GM04504 (cell line): ENCODE data around the gene KLHDC9.
"Not testable (repeated sequence)": the region's sequence is repeated elsewhere in the genome, so short reads cannot be mapped to it uniquely, and the experiment has no call there.

Experiments
- DNase-seq: peaks from one replicate; pipeline ENCODE4 v3.0.0-alpha.2; 2012; ENCODE audit warnings: low read depth

KLHDC9 gene

DNA sequence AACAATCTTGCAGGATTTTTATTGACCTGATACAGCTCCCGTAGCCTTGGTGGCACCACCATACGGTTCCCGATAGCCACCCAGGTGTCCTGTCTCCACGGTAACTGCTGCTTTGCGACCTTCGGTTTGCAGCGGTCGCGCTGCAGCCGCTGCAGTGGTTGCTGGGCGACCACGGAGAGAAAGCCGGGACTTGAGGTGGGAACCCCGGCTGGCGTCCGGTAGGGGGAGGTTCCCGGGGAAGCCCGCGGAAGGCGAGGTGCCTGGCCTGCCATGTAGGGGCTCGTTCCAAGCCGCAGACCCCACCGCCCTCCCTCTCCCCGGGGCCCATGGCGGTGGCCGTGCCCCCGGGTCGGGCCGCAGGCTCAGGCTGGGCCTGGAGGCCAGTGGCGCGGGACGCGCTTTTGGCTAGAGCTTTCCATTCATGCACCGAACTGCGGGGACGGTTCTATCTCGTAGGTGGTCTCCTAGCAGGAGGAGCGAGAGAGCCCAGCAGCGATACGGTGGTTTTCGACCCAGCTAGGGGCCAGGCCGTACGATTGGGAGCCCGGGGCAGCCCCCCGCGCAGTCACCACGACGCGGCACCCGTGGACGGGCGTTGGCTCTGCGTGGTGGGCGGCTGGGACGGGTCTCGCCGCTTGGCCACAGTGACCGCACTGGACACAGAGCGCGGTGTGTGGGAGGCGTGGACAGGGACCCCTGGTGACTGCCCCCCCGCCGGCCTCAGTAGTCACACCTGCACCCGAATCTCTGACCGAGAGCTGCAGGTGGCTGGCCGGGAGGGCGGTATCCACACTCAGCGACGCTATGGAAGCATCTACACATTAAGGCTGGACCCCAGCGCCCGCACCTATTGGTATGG is at the start of gene KLHDC9:
Gene KLHDC9 (plus strand): TSS at position 152 of the 859 bp plus-strand sequence. CDS start 175 bp downstream, at position 327.
- DNase-seq, result no peak

DNA sequence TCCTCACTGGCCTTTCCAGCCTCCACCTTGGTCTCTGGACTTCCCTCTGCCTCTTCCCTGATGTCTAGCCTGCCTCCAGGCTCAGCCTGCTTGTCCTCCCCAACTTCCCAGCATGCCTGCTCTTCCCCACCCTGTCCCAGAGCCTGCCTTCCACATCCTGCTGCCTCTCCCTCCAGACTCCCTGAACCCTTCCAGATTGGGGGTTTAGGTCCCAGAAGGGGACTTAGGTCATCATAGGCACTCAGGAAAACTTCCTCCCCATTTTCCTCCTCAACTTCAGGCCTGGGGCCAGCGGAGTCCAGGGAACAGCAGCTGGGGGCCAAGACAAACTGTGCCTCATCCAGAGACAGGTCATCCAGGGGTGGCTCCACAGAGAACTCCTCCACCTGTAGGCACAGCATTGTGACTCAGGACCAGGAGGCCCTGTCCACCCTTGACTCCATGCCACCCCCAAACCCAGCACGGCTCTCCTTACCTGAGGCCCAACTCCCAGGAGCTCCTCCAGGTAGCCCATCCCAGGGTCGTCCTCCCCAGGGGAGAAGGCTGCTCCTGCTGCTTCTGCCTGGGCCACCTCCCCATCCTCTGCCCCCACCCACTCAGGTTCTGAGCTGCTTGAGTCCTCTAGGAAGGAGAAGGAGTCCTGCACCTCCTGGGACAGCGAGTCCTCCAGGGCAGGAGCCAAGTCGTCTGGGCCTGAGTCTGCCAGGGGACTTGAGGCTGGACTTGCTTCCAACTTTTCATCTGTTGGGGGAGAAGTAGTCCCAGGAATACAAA is 49.0 kb upstream of the KLHDC9 start:
- no peak for DNase-seq

DNA sequence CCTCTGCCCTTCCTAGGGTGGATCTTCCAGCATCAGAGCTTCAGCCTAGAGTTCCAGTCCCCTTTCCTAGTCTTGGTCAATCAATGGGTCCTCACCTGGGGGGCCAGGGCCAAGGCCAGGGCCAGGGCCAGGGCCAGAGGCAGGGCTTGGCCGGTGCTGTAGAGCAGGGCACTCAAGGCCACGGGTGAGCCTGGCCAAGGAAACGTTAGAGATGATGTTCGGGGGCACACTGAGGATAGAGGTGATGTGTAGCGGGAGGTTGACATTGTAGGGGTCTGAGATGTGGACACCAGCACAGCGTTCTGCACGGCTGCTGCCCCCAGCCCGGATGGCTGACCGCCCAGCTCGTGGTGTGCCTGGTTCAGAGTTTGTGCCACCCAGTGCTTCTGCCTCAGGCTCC is 46.9 kb upstream of the KLHDC9 start:
- no peak for DNase-seq

DNA sequence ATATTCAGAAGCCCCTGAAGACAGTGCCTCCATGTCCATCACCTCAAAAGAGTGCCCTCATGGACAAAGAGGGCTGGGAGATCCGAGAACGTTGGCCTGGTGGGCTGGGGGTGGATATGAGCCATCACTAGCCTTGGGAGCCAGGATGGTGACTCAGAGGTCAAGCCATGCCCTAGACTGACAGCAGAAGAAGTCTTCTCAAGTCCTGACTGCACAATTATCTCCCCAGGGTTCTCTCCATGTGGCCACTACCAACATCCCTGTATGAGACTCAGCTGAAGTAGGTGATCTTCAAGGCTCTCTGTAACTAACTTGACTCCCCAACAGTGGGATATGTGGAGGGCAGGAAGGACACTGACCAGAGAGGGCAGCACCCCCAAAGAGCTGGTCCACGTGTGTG is 45.3 kb upstream of the KLHDC9 start:
- no peak for DNase-seq

- DNase-seq, result no peak
Observed at GRCh38 chr1:161054232-161054631, 43.9 kb upstream of the KLHDC9 start.

DNA sequence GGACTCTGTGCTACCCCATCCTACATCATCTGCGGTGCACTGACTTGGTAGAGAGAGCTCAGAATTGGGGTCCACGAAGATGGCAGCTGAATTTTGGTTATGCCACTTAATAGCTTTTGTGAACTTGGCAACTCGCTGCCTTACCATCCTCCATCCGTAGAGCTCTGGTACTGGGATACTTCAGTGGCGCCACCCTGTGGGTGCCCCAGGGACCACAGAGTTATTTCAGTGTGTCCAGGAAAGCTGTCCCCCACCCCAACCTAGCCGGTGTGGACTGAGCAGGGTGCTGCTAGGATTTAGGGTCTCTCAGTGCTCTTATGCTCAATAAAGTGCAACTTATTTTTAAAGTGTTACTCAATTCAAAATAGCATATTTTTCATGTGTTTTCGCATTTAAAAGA is 43.4 kb upstream of the KLHDC9 start:
- no peak for DNase-seq

- DNase-seq, result no peak
Observed at GRCh38 chr1:161059293-161059692, 38.9 kb upstream of the KLHDC9 start.

- no peak for DNase-seq
Observed at GRCh38 chr1:161061419-161061818, 36.7 kb upstream of the KLHDC9 start.

DNA sequence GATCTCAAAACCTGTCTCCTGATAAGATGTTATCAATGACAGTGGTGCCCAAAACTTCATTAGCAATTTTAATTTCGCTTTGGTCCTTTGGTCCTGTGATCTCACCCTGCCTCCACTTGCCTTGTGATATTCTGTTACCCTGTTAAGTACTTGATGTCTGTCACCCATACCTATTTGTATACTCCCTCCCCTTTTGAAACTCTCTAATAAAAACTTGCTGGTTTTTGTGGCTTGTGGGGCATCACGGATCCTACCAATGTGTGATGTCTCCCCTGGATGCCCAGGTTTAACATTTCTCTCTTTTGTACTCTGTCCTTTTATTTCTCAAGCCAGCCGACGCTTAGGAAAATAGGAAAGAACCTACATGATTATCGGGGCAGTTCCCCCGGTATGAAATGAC is 34.2 kb upstream of the KLHDC9 start:
- not testable (repeated sequence) for DNase-seq

DNA sequence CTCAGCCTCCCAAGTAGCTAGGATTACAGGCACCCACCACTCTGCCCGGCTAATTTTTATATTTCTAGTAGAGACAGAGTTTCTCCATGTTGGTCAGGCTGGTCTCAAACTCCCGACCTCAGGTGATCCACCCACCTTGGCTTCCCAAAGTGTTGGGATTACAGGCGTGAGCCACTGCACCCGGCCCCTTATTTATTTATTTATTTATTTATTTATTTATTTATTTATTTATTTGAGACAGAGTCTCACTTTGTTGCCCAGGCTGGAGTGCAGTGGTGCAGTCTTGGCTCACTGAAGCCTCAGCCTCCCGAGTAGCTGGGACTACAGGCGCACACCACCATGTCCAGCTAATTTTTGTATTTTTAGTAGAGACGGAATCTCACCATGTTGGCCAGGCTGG is 32.5 kb upstream of the KLHDC9 start:
- not testable (repeated sequence) for DNase-seq

DNA sequence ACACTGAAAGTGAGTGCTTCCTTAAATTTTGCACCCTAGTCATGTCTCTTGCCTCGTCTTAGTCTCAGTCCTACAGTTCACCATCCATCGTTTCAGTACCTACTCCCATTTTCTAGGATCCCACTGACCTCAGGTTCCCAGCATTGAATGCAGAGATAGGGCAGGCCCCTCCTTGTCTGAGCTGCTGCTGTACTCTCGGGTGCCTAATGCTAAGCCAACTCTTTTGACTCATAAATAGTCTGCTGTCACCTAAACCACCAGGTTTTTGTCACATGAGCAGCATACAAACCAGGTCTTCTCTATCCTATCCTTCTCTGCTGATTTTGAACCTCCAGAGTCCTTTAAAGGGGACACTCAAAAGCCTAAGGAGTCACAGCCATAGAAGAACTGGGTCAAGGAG is 31.5 kb upstream of the KLHDC9 start:
- no peak for DNase-seq

DNA sequence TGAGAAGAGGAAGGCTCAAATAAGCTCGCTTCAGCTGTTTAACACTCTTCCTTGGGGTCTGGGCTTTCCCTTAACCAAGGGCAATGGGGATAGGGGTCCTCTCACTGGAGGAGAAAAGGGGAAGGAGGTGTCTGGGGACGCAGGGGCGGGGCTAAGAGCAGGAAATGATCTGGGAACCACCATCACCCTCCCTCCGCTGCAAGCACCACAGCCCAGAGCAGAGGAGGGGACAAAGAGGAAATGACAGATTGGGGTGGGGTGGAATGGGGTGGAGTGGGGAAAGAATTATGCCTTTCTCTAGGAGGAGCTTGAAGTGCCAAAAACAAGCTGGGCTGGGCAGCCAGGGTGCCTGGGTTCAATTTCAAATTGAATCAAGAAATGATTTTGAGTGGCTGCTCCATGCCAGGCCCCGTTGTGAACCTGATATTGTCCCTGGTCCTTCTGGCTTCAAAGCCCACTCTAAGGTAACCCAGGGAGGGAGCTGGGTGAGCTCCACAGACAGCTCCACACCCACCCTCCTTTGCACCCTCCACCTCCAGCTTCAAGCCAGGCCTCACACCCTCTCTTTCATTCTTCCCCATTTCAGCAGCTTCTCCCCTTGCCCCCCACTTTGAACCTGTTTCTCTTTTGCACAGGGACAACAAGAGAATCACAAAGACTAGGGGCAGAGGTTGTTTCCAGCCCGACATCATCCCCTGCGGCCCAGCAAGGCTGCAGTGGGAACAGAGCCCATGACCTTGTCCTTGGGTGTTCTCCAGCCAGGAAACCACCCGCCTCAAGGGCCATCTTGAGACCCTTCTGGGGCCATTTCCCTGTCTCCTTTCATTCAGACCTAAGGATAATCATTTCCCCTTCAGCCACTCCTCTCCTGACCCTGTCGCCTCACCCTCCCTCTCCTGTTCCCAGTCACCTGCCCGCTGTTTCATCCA is 29.6 kb upstream of the KLHDC9 start:
- no peak for DNase-seq

- no peak for DNase-seq
Observed at GRCh38 chr1:161069241-161069640, 28.9 kb upstream of the KLHDC9 start.

DNA sequence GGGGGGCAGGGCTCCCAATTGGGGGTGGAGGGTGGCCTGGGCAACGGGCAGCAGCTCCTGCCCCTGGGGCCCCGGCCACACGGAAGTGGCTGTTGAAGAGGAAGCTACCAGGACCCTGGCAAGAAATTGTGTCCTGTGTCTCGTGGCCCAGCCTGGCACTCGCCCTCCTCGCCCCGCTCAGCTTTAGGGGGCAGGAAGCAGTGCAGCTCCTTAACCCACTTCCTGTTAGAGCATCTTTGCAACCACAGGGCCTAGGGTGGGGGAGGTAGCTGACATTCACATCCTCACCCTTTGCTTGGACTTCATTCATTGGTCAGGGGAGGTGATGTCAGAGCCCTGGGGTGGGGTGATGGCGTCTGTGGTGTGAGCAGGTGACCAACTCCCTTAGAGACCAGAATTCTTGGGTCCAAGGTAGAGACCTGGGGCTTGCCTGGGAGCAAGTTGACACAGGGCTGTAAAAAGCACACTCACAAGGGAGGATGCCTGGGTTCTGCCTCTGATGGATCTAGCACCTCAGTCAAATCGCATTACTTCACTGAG is 28.4 kb upstream of the KLHDC9 start, which contains the start of gene ARHGAP30:
Gene ARHGAP30 (minus strand): TSS at position 161 of the 540 bp plus-strand sequence. CDS start 267 bp downstream, outside the sequence.
- DNase-seq, result no peak

GRCh38 chr1:161070761-161071160 is 27.4 kb upstream of the KLHDC9 start:
- no peak for DNase-seq

DNA sequence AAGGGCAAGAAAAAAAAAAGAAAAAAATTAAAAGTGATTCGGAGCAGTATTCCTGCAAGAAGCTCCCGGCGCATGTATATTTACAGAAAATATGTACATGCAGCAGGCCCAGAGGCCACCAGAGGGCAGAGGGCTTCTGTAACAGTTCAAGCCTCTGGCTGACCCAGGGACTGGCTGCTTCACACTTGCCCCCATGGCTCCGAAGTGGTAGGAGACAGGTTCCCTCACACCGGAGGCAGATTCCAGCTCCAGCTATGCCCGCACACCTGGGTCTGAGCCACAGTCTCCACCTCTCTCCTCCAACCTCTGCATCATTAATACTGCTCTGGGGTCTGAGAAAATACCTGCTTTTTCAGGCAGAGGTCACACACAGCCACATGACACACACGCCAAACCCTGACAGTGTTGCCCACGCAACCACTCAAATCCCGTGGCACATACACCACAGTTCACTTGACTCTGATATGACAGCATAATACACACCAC is 26.2 kb upstream of the KLHDC9 start:
- no peak for DNase-seq

GRCh38 chr1:161072751-161073449 is 25.3 kb upstream of the KLHDC9 start:
- no peak for DNase-seq

- no peak for DNase-seq
Observed at GRCh38 chr1:161073474-161074121, 24.6 kb upstream of the KLHDC9 start.

DNA sequence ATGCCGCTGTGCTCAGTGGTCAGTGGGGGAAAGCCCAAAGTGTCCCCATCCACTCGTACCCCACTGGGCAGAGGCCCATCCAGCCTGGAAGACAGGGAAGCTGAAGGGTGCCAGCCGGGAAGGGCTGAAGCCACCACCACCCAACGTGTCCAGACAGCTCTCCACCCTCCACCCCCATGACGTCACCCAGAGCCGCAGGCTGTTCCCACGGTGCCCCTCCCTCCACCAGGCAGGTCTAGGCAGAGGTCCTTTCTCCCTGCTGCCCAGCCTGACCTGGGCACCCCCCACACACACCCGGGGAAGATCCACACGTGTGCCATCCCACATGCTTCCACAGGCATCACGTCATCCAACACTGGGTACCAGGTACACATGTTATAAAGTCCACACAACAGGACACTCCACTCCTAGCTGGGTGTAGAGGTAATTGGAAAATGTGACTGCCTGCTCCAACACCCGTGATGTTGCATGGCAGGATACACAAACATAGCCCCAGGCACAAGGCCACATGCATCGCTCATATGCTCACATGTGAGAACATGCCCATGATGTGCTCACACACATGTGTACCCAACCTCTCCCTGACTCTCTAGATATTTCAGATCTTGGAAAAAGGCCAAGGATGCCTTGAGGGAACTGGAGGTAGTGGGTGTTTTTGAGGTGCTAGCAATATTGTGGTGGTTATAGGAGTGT is 23.3 kb upstream of the KLHDC9 start:
- DNase-seq, result no peak

DNA sequence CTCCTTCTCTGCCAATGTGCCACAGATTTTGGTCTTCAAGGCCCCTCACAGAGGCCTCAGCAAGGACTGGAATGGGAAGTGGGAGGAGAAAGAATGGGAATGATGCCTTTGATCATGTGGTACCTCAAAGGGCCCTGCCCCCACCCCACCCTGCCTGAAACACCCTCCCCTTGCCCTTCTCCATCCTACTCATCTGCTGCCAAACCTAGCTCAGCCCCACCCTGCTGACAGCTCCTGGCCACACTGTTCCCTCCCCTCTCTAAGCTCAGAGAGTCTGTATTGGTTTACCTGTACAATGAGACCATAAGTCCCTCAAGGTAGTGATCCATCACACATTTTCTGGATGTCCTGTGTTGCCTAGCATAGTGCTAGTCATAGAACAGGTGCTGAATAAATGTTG is 21.8 kb upstream of the KLHDC9 start:
- no peak for DNase-seq
